ENCODE results near the gene SGCD.

DNA sequence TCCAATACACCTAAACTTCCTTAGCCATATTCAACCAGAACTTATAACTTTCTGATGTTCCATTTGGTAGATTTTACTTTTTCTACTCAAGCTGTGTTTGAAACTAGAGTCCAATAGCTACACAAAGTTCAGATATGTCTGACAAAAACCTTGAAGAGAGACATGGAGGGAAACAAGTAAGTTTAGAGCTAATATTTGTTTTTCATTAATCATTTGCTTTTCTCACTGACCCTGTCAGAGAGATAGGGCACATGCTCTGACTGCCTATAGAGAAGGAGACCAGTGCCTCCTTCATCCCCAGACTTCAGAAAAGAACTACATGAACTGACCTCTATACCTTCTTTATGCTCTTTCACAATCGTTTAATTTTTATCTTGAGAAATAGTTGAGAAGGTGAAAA is 366.1 kb downstream of the SGCD start:
- TF ChIP-seq CREB5 (CRISPR knock-in tag; IDR thresholded peaks at IDR 0.05; ENCODE audit: low read depth) (no peak), CSDC2 (CRISPR knock-in tag; IDR thresholded peaks at IDR 0.05) (no peak), ARNTL (CRISPR knock-in tag; IDR thresholded peaks at IDR 0.05; ENCODE audit: borderline replicate concordance, low read depth) (no peak), ISL1 (CRISPR knock-in tag; IDR thresholded peaks at IDR 0.05) (no peak), PATZ1 (CRISPR knock-in tag; IDR thresholded peaks at IDR 0.05; ENCODE audit: borderline replicate concordance) (no peak), ZNF565 (CRISPR knock-in tag; conservative IDR thresholded peaks at IDR 0.05; ENCODE audit: low read depth) (no peak), ZC3H10 (CRISPR knock-in tag; IDR thresholded peaks at IDR 0.05) (no peak), RARB (CRISPR knock-in tag; IDR thresholded peaks at IDR 0.05) (no peak)
- TF ChIP-seq, protein P1, sequence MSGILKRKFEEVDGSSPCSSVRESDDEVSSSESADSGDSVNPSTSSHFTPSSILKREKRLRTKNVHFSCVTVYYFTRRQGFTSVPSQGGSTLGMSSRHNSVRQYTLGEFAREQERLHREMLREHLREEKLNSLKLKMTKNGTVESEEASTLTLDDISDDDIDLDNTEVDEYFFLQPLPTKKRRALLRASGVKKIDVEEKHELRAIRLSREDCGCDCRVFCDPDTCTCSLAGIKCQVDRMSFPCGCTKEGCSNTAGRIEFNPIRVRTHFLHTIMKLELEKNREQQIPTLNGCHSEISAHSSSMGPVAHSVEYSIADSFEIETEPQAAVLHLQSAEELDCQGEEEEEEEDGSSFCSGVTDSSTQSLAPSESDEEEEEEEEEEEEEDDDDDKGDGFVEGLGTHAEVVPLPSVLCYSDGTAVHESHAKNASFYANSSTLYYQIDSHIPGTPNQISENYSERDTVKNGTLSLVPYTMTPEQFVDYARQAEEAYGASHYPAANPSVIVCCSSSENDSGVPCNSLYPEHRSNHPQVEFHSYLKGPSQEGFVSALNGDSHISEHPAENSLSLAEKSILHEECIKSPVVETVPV (CRISPR knock-in tag; IDR thresholded peaks at IDR 0.05) = no peak
